Stimulated activated CD4-positive, alpha-beta T cell treated with anti-CD3 and anti-CD28 coated beads, Interleukin-12 subunit alpha, Interleukin-12 subunit beta, amount 100 ng/mL, for 4 hours (primary cell): ENCODE data around the gene USP11.
"Not testable (repeated sequence)": the region's sequence is repeated elsewhere in the genome, so short reads cannot be mapped to it uniquely, and the experiment has no call there.

Source experiments
- DNase-seq: peaks from one replicate; pipeline ENCODE4 v3.0.0-alpha.2; 2020

The USP11 gene

GRCh38 chrX:47248576-47248975 lies 15.8 kb downstream of the USP11 start:
- DNase-seq: no peak

- DNase-seq: no peak
Measured at GRCh38 chrX:47250017-47250347, 17.2 kb downstream of the USP11 start.

GRCh38 chrX:47257620-47258019 lies 24.8 kb downstream of the USP11 start:
- not testable (repeated sequence) for DNase-seq

GRCh38 chrX:47264483-47265173 lies 31.8 kb downstream of the USP11 start:
- DNase-seq: no peak

GRCh38 chrX:47266643-47267042 lies 33.8 kb downstream of the USP11 start:
- DNase-seq: no peak

- no peak for DNase-seq
Measured at GRCh38 chrX:47272013-47272408, 39.2 kb downstream of the USP11 start.

GRCh38 chrX:47273011-47273730 lies 40.4 kb downstream of the USP11 start:
- no peak for DNase-seq

- DNase-seq: no peak
Measured at GRCh38 chrX:47278691-47279090, 45.9 kb downstream of the USP11 start.

- no peak for DNase-seq
Measured at GRCh38 chrX:47283015-47283771, 50.4 kb downstream of the USP11 start.

GRCh38 chrX:47284616-47285015 lies 51.8 kb downstream of the USP11 start:
- DNase-seq: not testable (repeated sequence)

GRCh38 chrX:47285836-47286320 lies 53.1 kb downstream of the USP11 start:
- no peak for DNase-seq

GRCh38 chrX:47293106-47293505 lies 60.3 kb downstream of the USP11 start:
- DNase-seq: no peak

GRCh38 chrX:47296766-47297365 lies 64.1 kb downstream of the USP11 start:
- DNase-seq: no peak

- no peak for DNase-seq
Measured at GRCh38 chrX:47297874-47298273, 65.1 kb downstream of the USP11 start.
